Globus pallidus (tissue), 1 donor: ENCODE measurements around the gene NEGR1.

Experiments used
- DNase-seq: peaks from one replicate; pipeline ENCODE4 v3.0.0-alpha.2; 2015; ENCODE audit warnings: low spot score

NEGR1 gene

DNA sequence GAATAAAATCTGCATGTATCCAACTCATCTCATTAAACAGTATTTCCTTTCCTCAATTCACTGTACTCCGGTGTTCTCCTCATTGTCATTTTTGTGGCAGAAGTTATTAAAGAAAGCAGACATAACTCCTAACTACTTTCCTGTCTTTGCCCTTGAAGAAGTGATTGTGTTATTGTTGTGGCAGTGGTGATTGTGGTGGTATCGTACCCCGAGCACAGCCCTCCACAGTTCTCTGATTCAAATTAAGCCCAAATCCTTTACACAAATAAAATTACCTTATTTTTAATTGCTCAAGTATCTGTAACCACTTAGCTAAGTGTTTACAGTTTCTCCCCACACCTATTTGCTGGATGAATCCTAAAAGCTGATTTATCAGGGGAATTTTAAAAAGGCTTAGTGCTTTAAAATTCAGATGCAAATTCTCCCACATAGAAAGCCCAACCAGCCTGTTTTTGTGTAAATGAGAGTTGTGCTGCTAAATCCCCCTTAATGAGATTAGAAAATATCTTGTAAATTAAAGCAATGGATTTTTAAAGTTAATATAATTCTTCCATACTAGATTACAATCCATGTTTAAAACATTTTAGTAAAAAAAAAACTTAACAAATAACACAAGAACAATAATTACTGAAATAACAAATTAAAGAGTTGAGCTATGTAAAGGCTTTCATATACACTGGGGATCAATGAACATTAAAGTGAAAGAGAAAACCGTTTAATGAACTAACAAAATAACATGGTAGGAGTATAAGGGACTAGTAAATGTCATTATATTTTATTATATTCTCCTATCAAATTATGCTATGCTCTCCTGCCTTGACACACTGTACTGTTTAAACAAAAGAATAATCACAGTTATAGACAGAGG, 259.0 kb downstream of the NEGR1 start:
- no peak for DNase-seq

DNA sequence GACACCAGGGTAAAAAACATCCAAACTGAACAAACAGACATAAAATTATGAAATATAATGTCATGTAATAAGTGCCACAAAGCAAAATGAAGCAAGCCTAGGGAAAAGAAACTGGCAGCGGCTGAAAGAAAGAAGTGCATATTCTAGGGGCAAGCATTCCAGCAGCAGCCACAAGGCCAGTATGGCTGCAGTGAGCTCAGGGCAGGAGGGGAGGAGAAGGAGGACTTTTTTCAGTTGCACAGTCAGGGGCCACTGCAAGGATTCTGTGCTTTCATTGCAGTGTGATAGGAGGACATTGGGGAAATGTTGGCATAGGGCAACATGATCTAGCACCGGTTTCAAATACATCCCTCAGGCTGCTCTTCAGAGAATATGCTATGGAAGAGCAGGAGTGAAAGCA, 263.8 kb downstream of the NEGR1 start:
- DNase-seq, result no peak

DNA sequence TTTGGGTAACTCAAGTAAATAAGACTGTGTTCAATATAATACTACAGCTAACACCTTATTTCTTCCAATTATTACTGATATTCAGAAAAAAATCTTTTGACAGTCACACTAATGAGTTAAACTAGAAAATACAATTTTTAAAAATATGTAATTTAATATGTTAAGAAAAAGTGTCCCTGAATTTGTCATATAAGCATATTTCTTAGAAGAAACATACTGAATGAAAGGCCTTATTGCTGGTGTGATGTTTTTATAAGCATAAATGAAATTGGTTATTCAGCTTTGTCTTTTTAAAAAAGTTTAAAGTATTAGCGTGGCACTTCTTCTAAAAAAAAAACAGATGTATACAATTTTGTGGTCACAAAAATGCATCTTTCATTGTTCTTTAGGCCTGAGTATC, 267.3 kb downstream of the NEGR1 start:
- DNase-seq, result no peak

DNA sequence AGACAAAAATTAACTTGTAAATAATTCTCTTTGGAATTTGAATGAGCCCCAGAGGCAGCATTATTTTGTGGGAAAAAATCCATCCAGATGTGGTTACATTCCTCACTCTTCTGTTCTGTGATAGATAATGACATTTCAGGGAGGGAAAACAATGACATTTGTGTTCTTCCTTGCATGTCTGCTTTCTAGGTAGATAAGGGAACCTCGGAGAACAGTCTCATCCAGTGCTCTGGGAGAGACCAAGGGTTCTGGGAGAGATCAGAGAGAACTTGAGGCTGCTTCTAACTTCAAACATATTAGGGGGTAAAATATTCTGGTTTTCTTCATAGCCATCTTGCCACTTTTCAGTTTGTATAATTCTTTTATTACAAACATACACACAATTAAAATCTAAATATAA, 269.2 kb downstream of the NEGR1 start:
- DNase-seq, result no peak

DNA sequence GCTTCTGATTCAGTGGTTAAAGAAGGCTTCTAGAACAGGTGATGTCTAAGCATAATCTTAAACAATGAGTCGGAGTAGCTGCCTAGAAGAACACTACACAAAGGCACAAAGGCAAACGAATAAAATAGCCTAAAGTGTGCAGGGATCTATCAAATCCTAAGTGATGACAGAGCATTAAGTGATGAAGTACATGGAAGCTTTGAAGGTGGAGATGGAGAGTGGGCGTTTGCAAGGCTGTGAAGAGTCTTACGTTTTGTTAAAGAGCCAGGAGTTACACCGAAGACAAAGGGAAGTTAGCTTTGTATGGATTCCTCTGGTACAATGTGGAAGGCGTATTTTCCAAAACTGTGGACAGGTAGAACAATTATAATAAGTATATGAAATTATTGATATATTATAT, 270.6 kb downstream of the NEGR1 start:
- DNase-seq, result no peak

DNA sequence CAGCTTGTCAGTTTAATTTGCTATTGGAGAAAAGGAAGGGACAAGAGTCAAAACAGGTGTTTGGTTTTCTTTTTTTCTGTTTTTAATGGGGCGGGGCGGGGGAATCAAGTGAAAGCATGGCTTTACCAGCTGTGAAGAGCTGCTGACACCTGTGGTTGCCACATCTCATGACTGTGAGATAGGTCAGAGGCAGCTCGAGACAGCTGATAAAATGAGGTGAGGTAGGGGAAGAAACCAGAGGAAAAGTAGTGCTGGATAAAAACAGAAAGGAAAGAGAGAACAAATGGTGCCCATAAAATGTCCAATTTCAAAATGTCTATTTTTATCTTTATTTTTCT, 272.3 kb downstream of the NEGR1 start:
- no peak for DNase-seq

DNA sequence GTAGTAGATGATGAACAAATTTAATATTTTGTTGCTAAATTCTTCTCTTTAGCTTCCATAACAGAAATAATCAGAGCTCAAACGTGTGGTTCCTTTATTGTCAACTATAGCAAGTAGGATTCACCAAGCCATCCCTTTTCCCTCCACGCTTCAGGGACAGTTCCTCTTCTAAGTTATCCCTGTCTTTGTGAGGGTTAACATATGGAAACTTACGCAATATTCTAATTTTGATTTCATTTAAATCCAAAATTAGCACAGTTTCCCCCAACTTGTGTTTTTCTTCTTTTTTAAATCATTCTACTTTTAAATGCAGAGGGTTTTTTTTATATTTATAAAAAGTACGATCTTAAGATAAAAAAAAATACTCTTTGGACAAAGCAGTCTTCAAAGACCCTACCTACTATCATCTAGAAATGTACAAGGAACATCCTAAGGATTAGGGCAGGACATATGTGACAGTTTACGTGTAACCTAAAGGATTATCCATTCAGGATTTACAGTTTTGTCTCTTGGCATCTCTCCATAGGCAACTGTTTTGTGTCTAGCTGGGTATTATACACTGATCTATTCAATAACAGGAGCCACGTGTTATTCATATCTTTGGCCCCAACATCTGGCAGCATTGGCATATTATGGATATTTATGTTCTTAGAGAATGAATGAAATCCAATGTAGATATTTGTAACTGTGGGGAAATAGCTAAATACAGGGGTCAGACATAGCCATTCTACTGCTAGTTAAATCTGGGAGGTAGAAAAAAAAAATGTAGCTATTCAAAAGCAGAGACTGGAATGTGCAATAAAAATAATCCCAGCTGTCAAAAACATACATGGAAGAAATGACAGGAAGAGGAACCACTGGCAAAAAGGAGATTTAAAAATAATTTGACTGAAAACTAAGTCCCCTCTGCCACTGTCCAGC, 272.9 kb downstream of the NEGR1 start:
- no peak for DNase-seq

DNA sequence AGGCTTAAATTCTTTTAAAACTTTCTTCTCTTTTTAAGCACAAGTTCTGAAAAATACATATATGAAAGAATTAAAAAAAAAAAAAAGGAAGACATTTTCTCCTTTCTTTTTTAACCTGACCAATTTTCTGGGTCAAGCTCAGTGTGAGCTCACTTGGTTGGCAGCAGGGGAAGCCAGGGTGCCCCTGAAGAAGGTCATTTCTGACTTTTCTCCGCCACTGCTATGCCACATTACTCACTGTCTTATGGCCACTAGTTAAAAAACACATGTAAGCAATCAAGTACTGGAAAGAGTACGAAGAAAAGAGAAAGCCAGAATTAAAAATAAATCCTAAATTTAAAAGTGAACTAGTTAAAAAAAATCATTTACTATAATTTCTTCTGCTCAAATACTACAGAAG, 275.0 kb downstream of the NEGR1 start:
- no peak for DNase-seq

DNA sequence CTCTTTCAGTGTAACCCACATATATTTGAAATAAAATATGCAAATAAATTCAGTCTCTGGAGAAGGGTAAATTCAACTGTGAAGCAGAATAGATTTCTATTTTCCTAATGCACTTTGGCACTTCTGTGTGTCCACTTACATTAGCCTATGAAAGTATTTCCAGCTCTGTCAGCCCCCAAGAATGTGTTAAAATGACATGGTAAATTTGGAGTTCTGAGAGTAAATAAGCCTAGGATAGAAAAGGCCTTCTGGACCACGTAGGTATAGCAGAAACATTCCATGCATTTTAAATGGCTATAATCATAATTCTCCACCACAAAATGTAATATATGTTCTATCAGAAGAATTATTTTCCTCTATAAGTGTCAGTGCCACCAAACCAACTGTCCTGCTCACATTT, 276.2 kb downstream of the NEGR1 start:
- DNase-seq, result no peak

DNA sequence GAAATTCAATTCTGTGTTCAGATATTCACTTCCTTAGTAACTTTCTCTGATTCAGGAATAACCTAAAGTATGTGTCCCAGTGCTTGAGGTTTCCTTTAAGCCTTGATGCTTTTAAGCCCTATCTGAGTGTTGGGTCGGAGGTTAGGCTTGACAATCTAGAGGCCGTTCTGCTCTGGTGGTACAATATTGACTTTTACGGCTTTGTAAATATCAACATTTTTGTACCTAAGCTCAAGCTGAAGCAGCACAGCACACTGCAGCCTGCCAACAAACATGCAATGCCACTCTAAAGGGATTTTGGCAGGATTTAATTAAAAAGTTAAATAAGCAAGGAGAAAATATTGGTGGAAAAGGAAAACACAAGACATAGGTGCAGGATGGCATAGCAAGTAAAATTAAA, 279.2 kb downstream of the NEGR1 start:
- DNase-seq, result no peak

DNA sequence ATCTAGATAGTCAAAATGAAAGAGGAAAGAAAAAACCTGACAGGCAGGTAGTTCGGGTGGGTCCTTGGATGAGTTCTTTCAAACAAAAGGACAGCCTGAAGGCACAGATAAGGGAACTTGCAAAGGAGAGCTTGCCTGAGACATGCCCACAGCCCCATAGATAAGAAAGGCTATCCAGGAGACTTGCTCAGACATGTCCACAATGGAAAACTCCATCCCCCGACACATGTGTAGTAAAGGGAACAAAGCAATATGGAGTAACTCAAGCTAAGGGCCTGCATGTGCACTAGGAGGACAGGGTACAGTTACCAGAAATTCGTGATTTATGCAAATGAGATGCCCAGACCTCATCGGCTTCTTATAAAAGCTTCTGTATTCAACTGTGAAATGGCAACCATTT, 281.5 kb downstream of the NEGR1 start:
- DNase-seq, result no peak

DNA sequence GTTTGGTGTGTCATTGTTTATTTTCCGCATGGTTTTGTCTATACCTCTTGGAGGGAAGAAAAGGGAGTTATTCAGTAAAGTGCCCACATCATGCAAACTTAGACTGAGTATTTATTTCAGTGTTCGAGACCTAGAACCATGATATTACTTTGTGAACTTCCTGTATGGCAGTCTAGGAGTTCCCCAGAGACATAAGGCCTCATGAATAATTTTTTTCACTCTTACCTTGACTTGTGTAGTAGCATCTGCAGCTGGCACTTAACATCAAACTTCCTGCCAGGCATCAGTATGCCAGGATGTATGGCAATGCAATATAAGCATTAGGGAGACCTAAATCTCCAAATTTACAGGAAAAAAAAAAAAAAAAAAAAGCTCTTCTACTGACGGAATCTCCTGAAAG, 287.7 kb downstream of the NEGR1 start:
- no peak for DNase-seq

DNA sequence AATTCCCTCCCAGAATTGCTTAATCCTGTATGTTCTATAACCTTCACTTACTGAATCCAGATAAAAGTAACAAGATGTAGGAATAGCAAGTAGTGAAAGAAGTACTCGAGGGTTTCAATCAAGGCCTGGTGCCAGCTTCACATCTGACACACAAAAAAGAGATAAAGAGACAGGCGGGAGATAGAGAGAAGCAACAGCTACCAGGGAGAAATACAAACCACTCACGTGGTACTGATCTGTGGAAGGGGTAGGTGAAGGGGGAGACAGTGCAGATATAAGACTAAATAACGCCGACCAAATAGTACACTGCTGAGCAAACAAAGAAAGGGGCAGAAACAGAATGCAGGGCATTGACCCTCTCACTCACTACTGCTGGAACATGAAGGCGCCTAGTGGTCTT, 295.2 kb downstream of the NEGR1 start:
- no peak for DNase-seq

DNA sequence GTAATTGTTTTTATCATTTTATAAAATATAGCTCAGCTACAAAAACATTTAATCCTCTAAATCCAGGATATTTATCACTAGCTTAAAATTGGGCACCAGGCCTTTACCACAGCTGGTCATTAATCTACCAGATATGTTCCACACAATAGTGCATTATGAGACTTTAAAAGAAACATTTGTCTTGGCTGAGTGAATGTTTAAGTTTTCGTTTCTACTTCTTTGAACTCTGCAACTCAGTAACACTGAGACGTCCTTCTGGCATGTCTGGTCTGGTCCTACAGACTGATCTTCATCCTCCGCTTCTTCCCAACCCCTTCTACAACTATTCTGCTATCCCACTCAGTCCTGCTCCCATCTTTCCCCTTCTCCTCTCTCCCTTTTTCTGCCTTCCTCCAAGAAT, 296.2 kb downstream of the NEGR1 start:
- DNase-seq, result no peak

DNA sequence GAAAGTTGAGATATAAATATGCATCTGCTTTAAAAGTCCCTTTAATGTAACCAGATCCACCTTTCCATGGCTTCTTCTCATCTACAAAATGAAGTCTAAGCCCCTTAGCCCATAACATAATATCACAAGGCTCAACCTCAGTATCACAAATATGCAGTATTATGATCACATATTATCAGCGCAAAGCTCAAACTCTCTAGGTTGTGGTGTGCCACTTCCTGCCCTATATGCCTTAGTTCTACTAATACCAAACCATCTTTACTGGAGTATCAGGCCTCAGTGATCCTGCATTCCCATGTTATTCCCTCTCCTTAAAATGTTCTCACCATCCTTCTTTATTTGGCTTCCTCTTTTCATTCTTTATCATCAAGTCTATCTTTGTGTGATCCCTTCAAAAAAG, 301.8 kb downstream of the NEGR1 start:
- DNase-seq, result no peak

DNA sequence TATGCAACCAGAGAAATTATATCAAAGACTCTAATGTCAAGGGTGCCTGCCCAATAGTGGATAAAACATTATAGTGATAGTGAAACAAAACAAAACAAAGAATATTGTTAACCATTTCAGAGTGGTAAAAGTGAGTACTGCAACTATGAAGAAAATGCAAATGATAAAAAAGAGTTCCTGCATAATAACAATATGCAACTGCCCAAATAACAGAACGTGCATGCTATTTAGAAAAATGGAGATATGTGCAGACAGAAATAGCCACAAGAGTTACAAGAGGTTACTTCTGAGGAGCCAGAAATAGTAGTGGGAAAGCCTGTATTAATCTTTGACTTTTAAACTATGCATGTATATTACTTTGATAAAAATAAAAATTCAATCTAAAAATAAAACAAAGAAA, 302.5 kb downstream of the NEGR1 start:
- DNase-seq, result no peak

DNA sequence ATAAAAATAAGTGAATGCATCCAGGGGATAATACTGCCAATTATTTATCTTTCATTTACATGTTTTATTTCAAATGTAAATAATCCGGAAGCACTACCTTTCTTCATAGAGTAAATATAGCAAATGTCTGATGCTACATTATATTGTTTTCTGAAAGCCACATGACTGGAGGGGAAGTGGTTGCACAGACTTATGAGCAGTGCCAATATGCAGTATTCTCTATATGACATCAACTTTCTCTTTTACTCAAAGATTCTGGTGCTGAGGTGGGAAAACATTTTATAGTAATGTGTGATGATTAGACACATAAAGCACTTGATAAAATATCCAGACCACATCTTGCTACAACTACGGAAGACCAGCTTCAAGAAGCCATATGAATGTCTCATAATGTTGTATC, 314.7 kb downstream of the NEGR1 start:
- DNase-seq, result no peak

DNA sequence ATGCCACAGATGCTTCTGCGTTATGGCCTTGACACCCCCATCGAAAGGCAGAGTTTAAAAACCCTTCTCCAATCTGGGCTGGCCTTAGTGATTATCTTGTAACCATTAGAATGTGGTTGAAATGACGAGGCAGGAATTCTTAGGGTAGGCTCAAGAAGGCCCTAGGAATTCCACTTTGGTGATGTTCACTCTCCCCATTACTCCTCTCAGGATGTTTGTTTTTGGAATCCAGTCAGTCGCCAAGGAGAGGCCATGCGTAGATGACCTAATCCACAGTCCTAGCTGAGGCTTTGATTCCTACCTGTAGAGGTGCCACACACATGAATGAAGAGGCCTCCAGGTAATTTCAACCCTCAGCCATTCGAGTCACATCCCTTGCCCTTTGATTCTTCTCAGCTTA, 318.2 kb downstream of the NEGR1 start:
- no peak for DNase-seq

DNA sequence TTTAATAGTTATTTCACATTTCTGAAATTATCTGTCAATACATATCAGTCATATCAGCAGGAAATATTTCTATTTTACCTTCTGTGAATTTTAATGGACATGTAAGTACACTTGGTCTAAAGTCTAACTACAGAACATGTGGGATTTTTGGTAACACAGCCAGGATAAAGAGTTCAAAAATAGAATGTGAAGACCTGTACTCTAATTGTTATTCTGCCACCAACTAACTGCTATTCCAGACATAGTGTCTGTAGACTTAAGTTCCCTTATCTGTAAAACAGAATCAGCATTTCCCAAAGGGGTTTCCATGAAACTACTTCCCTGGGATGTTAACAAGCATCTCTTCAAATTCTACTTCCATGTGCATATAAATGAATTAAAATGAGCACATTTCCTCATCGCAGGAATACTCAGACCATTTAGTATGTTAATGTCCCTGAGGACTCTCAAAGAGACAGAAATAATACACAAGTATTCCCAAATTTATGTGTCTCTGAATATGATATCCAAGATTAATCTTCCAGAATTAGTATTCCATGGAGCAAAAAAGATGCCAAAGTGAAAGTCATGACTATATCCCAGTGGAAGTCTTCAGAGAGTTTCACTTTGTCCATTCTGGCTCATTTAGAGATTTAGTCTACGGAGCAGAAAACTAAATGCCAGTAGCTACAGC, 325.6 kb downstream of the NEGR1 start:
- no peak for DNase-seq

DNA sequence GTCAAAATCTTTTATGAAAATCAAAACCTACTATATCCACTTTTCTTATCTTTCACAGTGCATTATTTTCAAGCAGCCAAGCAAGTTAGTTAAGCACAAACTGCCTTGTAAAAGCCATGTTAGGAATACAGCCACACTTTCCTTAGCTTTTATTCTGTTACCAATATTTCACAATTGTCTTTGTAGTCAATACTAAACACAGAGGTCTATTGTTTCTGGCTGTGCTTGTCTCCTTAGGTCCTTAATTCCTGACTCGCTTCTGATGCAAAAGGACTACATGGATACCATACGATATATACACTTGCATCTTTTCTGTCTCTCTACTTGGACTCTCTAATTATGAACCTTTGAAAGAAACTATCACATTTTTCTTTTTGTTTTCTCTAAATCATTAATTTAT, 331.8 kb downstream of the NEGR1 start:
- DNase-seq, result peak; percentile 57

DNA sequence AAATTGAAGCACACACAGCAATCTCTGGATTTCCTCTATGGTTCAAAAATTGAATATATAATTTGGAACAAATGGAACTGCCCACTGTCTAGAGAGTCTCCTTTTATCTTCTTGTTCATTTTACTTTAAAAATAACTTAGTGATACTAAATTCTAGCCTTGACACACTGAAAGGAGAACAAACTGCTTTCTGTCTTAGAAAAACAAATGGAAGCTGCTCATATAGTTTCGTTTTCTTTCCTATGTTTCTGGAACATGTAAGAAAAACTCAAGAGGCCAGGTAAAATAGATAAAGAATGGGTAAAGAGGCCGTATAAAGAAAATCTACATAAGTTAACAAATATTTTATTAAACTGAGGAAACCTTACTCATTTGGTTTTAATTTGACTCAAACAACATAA, 332.7 kb downstream of the NEGR1 start:
- no peak for DNase-seq

DNA sequence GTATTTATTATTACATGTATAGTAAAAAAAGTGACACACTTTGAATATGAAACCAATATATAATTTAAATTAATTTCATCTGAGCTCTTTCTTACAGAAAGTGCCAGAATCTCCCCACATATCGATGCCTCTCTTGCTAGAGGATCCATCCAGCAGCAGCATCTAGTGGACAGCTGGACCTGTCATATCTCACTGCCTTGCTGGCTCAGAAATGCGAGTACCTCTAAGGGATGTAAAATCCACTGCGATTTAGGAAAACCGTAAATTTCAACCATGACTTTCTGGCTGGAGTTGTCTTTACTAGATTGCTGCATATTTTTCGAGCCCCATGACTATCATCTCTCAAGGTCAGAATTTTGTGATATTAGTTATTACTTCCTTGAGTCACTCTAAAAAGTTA, 333.8 kb downstream of the NEGR1 start:
- no peak for DNase-seq

DNA sequence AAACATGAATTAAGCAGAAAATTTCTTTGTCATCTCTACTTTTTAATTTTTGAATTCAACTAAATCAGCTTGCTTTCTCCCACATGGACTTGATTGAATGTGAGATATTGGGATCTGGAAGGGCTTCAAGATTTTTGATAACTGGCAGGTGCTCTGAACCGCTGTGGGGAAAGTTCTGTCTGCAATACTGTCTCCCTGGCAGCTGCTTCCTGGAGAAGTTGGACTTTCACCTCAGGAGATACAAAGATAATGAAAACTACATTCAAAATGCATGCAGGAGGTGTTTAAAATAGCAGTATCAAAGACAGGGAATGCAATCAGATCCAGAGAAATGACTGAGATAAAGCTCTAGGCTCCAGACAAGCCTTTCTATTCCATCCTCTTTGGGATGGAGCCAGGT, 338.3 kb downstream of the NEGR1 start:
- no peak for DNase-seq
